ENCODE data around the gene GRM7. TPM values are rescaled to one million over a fixed set of nuclear protein-coding genes. Genes with fewer than 3 reads are reported as not detected.

GRM7 gene
- polyA plus RNA-seq, 1 donor from 2014 or later, result 23.8 TPM

- H4K20me1 ChIP-seq (ENCODE audit: insufficient read depth), result no peaks in the 10 kb centered on the region
- H3K4me3 ChIP-seq (ENCODE audit: low read length), result no peak overlapping the region
- no peaks in the 10 kb centered on the region for H3K36me3 ChIP-seq (ENCODE audit: insufficient read depth, low read length)
These were observed 861.0 kb downstream of the GRM7 start for GRCh38 chr3:7721869-7722268.

GRCh38 chr3:7728566-7729519, 867.9 kb downstream of the GRM7 start:
- no peaks in the 10 kb centered on the region for H3K9me2 ChIP-seq (ENCODE audit: insufficient read depth, low read length)
- H3K27ac ChIP-seq (ENCODE audit: low read length), result no peak overlapping the region
- H3K27me3 ChIP-seq (ENCODE audit: insufficient read depth, low read depth, low read length), result no peaks in the 10 kb centered on the region
- no peaks in the 10 kb centered on the region for H3K9me3 ChIP-seq (ENCODE audit: low read length)
- H3K79me2 ChIP-seq (replicated peaks; ENCODE audit: insufficient read depth, low read length), result no peaks in the 10 kb centered on the region
- no peak overlapping the region for H3K4me3 ChIP-seq (ENCODE audit: low read length)
- no peak overlapping the region for H3K4me2 ChIP-seq (ENCODE audit: low read length)
- no peaks in the 10 kb centered on the region for H3F3A ChIP-seq (ENCODE audit: insufficient read depth, low read length, poor library complexity, severe bottlenecking)
- TF ChIP-seq SMC3 (conservative IDR thresholded peaks at IDR 0.05; ENCODE audit: poor library complexity), result no peak
- no peak for TF ChIP-seq REST (IDR thresholded peaks at IDR 0.05; ENCODE audit: borderline replicate concordance)
- no peak for TF ChIP-seq TAF1 (IDR thresholded peaks at IDR 0.05; ENCODE audit: low read depth)
- no peak for TF ChIP-seq EP300 (conservative IDR thresholded peaks at IDR 0.05; ENCODE audit: poor library complexity, severe bottlenecking)
- TF ChIP-seq RAD21 (conservative IDR thresholded peaks at IDR 0.05), result no peak
- TF ChIP-seq POLR2AphosphoS5 (IDR thresholded peaks at IDR 0.05), result no peak
- TF ChIP-seq EZH2 (IDR thresholded peaks at IDR 0.05; ENCODE audit: borderline replicate concordance, insufficient read depth, low read length, poor library complexity, severe bottlenecking), result no peak
- no peak for TF ChIP-seq MXI1 (conservative IDR thresholded peaks at IDR 0.05; ENCODE audit: poor library complexity, severe bottlenecking)
- TF ChIP-seq CTCF (IDR thresholded peaks at IDR 0.05; ENCODE audit: poor library complexity, severe bottlenecking), result no peak
- H3K9ac ChIP-seq (ENCODE audit: low read length), result no peak overlapping the region
- no peak overlapping the region for H2AFZ ChIP-seq (ENCODE audit: low read depth, low read length)
- H3K36me3 ChIP-seq (ENCODE audit: insufficient read depth, low read length), result no peaks in the 10 kb centered on the region
- H4K20me1 ChIP-seq (ENCODE audit: insufficient read depth), result no peaks in the 10 kb centered on the region

More at GRCh38 chr3:7721869-7722268, 861.0 kb downstream of the GRM7 start:
- Histone ChIP-seq H3K27ac (ENCODE audit: low read length) (no peak overlapping the region), H3K9me2 (ENCODE audit: insufficient read depth, low read length) (no peaks in the 10 kb centered on the region), H3K4me2 (ENCODE audit: low read length) (no peak overlapping the region), H2AFZ (ENCODE audit: low read depth, low read length) (no peak overlapping the region), H3K9me3 (ENCODE audit: low read length) (no peaks in the 10 kb centered on the region), H3K79me2 (replicated peaks; ENCODE audit: insufficient read depth, low read length) (no peaks in the 10 kb centered on the region), H3K27me3 (ENCODE audit: insufficient read depth, low read depth, low read length) (no peaks in the 10 kb centered on the region), H3F3A (ENCODE audit: insufficient read depth, low read length, poor library complexity, severe bottlenecking) (no peaks in the 10 kb centered on the region), H3K9ac (ENCODE audit: low read length) (no peak overlapping the region)
- no peak for TF ChIP-seq MXI1 (conservative IDR thresholded peaks at IDR 0.05; ENCODE audit: poor library complexity, severe bottlenecking)
